PC-3 (cell line): Measurements from ENCODE around the gene FRMPD4. TPM values are rescaled to one million over a fixed set of nuclear protein-coding genes. Genes with fewer than 3 reads are reported as not detected.
A peak's percentile ranks its signal among the peaks of the same experiment; 100 is the strongest.

Experiments used
- ATAC-seq: fragments of 200-7000 bp; cut with Tn5 transposase; 2 replicates; pipeline ENCODE4 v1.9.1; 2020; ENCODE audit warnings: mild to moderate bottlenecking, moderate library complexity
- BruUV-seq: library from RNA; stranded (reverse); fragments of 400-500 nt; replicated peaks from 2 replicates; lab custom pipeline; 2021; lab: Mats Ljungman, UMichigan
- CTCF ChIA-PET: fragments of 300-600 bp; sonication (Branson Sonifier 250); formaldehyde crosslinking; loops from one replicate; lab custom pipeline; 2022; ENCODE audit warnings: antibody characterized with exemption; lab: Charles Lee
- POLR2A ChIA-PET: fragments of 300-600 bp; sonication (Branson Sonifier 250); formaldehyde crosslinking; loops from one replicate; lab custom pipeline; 2022; ENCODE audit warnings: antibody characterized with exemption; ENCODE audit not compliant: unreplicated experiment; lab: Charles Lee
- DNase-seq: peaks from one replicate; pipeline ENCODE4 v3.0.0-alpha.2; 2015
- H2AFZ ChIP-seq: fragments of 300-600 bp; sonication (generic); 2 replicates; pipeline ENCODE4 v1.6.0; 2016; ENCODE audit warnings: antibody characterized with exemption, low read length
- H3F3A ChIP-seq: fragments of 300-600 bp; sonication (generic); one replicate; pipeline ENCODE4 v1.6.0; 2017; ENCODE audit warnings: antibody characterized with exemption, low read length, control low read depth, mild to moderate bottlenecking; ENCODE audit not compliant: unreplicated experiment
- H3K27ac ChIP-seq: fragments of 300-600 bp; sonication (generic); 2 replicates; pipeline ENCODE4 v1.5.1; 2016; ENCODE audit warnings: mild to moderate bottlenecking, low read length
- H3K27me3 ChIP-seq: fragments of 300-600 bp; sonication (generic); 2 replicates; pipeline ENCODE4 v1.6.1; 2016; ENCODE audit warnings: low read length, mixed read lengths
- H3K36me3 ChIP-seq: fragments of 300-600 bp; sonication (generic); 2 replicates; pipeline ENCODE4 v1.6.1; 2016; ENCODE audit warnings: low read depth, mixed run types, low read length, mixed read lengths
- H3K4me1 ChIP-seq: fragments of 300-600 bp; sonication (generic); 2 replicates; pipeline ENCODE4 v1.5.1; 2016; ENCODE audit warnings: low read length; ENCODE audit not compliant: insufficient read depth
- H3K4me2 ChIP-seq: fragments of 300-600 bp; sonication (generic); 2 replicates; pipeline ENCODE4 v1.6.0; 2016; ENCODE audit warnings: low read length
- H3K4me3 ChIP-seq: fragments of 300-600 bp; sonication (generic); 2 replicates; pipeline ENCODE4 v1.5.1; 2016; ENCODE audit warnings: mild to moderate bottlenecking, low read length, mixed read lengths
- H3K79me2 ChIP-seq: fragments of 300-600 bp; sonication (generic); 2 replicates; pipeline ENCODE4 v1.6.1; 2017; ENCODE audit warnings: low read length, mixed read lengths
- H3K9ac ChIP-seq: fragments of 300-600 bp; sonication (generic); 2 replicates; pipeline ENCODE4 v1.6.0; 2016; ENCODE audit warnings: mild to moderate bottlenecking, low read length
- H3K9me2 ChIP-seq: fragments of 300-600 bp; sonication (generic); replicated peaks from 2 replicates; pipeline ENCODE4 v1.6.1; 2016; ENCODE audit warnings: mixed run types, low read length, mixed read lengths
- H3K9me3 ChIP-seq: fragments of 300-600 bp; sonication (generic); 2 replicates; pipeline ENCODE4 v1.6.1; 2016; ENCODE audit warnings: low read length, mixed read lengths
- H4K20me1 ChIP-seq: fragments of 300-600 bp; sonication (generic); 2 replicates; pipeline ENCODE4 v1.6.1; 2016; ENCODE audit warnings: low read length, mixed read lengths
- CTCF ChIP-seq: fragments of 300-600 bp; sonication (generic); conservative IDR thresholded peaks from 2 replicates; pipeline ENCODE4 v1.5.1; 2017; ENCODE audit warnings: antibody characterized with exemption, low read depth, mild to moderate bottlenecking, low read length
- EZH2 ChIP-seq: fragments of 300-600 bp; sonication (generic); IDR thresholded peaks from one replicate; pipeline ENCODE4 v1.6.1; 2017; ENCODE audit warnings: antibody characterized with exemption, mild to moderate bottlenecking, low read length; ENCODE audit not compliant: unreplicated experiment
- EZH2phosphoT487 ChIP-seq: fragments of 300-600 bp; sonication (generic); IDR thresholded peaks from 2 replicates; pipeline ENCODE4 v1.6.1; 2018; ENCODE audit warnings: mild to moderate bottlenecking, antibody characterized with exemption, low read length, borderline replicate concordance
- intact Hi-C: fragments of 100-400 bp; cut with micrococcal nuclease; formaldehyde crosslinking; loops from 2 replicates; pipeline ENCODE4 v1.9.0; 2023
- total RNA-seq: library from RNA; depleted of rRNA; stranded (reverse); fragments of >200 nt; gene quantifications from 2 replicates; pipeline ENCODE4 v1.2.3, GENCODE V29; 2014

FRMPD4 gene
- total RNA-seq, 1 experiment from 2014 or later: 0.15 TPM

GRCh38 chrX:12379671-12380070 is 241.4 kb downstream of the FRMPD4 start:
- H3K79me2 ChIP-seq: no peaks in the 10 kb centered on the region
- H3K36me3 ChIP-seq: no peaks in the 10 kb centered on the region
- H3K9me2 ChIP-seq: no peaks in the 10 kb centered on the region
- no peaks in the 10 kb centered on the region for H4K20me1 ChIP-seq
- no TSS peak for BruUV-seq
- POLR2A ChIA-PET: no interaction called here
- DNase-seq: no peak
- no peaks in the 10 kb centered on the region for H3K9me3 ChIP-seq
- H3F3A ChIP-seq: no peaks in the 10 kb centered on the region
- CTCF ChIA-PET: interaction anchor here (0.6 kb wide), 1 partner anchor 79 kb away, joined by 3 read pairs; no protein-coding TSS in a partner anchor
- no peak overlapping the region for H3K9ac ChIP-seq
- ATAC-seq: no peak
- no peak overlapping the region for H2AFZ ChIP-seq
- intact Hi-C loops: no loop called here
- no peak overlapping the region for H3K4me2 ChIP-seq
- no peaks in the 10 kb centered on the region for H3K4me1 ChIP-seq
- H3K4me3 ChIP-seq: no peak overlapping the region
- H3K27ac ChIP-seq: no peak overlapping the region
- TF ChIP-seq EZH2phosphoT487: no peak
- no peak for TF ChIP-seq EZH2
- no peak for TF ChIP-seq CTCF
- no peaks in the 10 kb centered on the region for H3K27me3 ChIP-seq

- POLR2A ChIA-PET: no interaction called here
- no peak overlapping the region for H3K4me2 ChIP-seq
- H3F3A ChIP-seq: no peaks in the 10 kb centered on the region
- no peak for ATAC-seq
- H3K9me2 ChIP-seq: no peaks in the 10 kb centered on the region
- no TSS peak for BruUV-seq
- no peak overlapping the region for H3K4me3 ChIP-seq
- H3K27me3 ChIP-seq: no peaks in the 10 kb centered on the region
- H2AFZ ChIP-seq: no peak overlapping the region
- TF ChIP-seq CTCF: peak; percentile 66
- TF ChIP-seq EZH2phosphoT487: no peak
- no peak for TF ChIP-seq EZH2
- no peaks in the 10 kb centered on the region for H3K79me2 ChIP-seq
- no peaks in the 10 kb centered on the region for H3K9me3 ChIP-seq
- CTCF ChIA-PET: no interaction called here
- no peaks in the 10 kb centered on the region for H3K4me1 ChIP-seq
- intact Hi-C loops: no loop called here
- peak; percentile 4 for DNase-seq
- no peaks in the 10 kb centered on the region for H4K20me1 ChIP-seq
- no peak overlapping the region for H3K27ac ChIP-seq
- no peaks in the 10 kb centered on the region for H3K36me3 ChIP-seq
- no peak overlapping the region for H3K9ac ChIP-seq
Measured at GRCh38 chrX:12383196-12383595, 244.9 kb downstream of the FRMPD4 start.

GRCh38 chrX:12390301-12390700 is 252.0 kb downstream of the FRMPD4 start:
- Histone ChIP-seq H3K9ac (no peak overlapping the region), H3K27me3 (no peaks in the 10 kb centered on the region), H3K27ac (no peak overlapping the region), H3F3A (no peaks in the 10 kb centered on the region), H3K4me1 (no peaks in the 10 kb centered on the region), H3K9me3 (no peaks in the 10 kb centered on the region), H3K36me3 (no peaks in the 10 kb centered on the region), H3K4me2 (no peak overlapping the region), H4K20me1 (no peaks in the 10 kb centered on the region), H2AFZ (no peak overlapping the region), H3K79me2 (no peaks in the 10 kb centered on the region), H3K4me3 (no peak overlapping the region), H3K9me2 (no peaks in the 10 kb centered on the region)
- CTCF ChIA-PET: no interaction called here
- no peak for DNase-seq
- POLR2A ChIA-PET: no interaction called here
- no peak for TF ChIP-seq CTCF
- no peak for TF ChIP-seq EZH2
- TF ChIP-seq EZH2phosphoT487: no peak
- intact Hi-C loops: no loop called here
- ATAC-seq: no peak
- BruUV-seq: no TSS peak
